GM10248 (cell line): ENCODE data around the gene AMPD2.

Experiments
- CTCF ChIA-PET: fragments of 300-600 bp; sonication (Branson Sonifier 250); formaldehyde crosslinking; extraction: SDS; loops from one replicate; lab custom pipeline; 2021; ENCODE audit warnings: antibody characterized with exemption; lab: Yijun Ruan, JAX
- POLR2A ChIA-PET: fragments of 350-650 bp; sonication (Branson Sonifier 250); formaldehyde crosslinking; extraction: SDS; loops from one replicate; lab custom pipeline; 2020; ENCODE audit warnings: antibody characterized with exemption; lab: Yijun Ruan, JAX
- DNase-seq: peaks from one replicate; pipeline ENCODE4 v3.0.0; 2012; ENCODE audit errors: extremely low spot score
- TF ChIP-seq, protein P1 (sequence below): IDR thresholded peaks from 2 replicates; pipeline ENCODE4 v1.5.1; 2012; ENCODE audit warnings: mild to moderate bottlenecking, low read depth; ENCODE audit errors: extremely low read depth, missing control alignments, control extremely low read depth

Gene AMPD2

DNA sequence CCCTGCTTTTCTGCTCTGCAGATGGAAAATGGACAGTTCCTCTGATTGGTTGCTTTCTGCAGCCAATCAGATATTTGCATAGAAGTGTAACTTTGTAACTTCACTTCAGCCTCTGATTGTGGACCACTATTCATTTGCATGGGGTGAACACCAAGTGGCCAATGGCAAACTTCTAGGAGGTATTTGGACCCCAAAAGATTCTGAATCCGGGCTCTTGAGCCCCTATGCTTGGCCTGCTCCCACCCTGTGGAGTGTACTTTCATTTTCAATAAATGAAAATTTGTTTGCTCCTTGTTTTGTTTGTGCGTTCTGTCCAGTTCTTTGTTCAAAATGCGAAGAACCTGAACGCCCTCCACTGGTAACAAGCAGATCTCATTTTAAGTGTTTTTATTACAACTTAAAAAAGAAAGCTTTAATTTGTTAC lies 29.9 kb downstream of the AMPD2 start:
- POLR2A ChIA-PET, result no interaction called here

DNA sequence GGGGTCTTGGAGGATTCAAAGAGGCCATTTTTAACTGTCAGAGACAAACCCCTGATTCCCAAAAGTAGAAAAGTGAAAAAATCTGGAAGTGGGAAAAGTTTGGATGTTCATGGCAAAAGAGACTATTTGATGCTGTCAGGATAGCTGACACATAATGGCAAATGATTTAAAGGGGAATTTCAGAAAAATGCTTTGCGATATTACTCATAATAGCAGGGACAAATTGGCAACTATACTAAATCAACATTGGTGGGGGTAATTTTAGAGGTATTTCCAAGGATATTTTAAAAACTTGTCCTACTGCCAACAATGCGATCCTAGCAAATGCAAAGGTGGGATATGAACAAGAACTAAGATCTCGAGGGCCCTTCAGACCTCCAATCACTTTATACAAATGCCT lies 31.0 kb downstream of the AMPD2 start:
- DNase-seq, result no peak
- TF ChIP-seq, protein P1, sequence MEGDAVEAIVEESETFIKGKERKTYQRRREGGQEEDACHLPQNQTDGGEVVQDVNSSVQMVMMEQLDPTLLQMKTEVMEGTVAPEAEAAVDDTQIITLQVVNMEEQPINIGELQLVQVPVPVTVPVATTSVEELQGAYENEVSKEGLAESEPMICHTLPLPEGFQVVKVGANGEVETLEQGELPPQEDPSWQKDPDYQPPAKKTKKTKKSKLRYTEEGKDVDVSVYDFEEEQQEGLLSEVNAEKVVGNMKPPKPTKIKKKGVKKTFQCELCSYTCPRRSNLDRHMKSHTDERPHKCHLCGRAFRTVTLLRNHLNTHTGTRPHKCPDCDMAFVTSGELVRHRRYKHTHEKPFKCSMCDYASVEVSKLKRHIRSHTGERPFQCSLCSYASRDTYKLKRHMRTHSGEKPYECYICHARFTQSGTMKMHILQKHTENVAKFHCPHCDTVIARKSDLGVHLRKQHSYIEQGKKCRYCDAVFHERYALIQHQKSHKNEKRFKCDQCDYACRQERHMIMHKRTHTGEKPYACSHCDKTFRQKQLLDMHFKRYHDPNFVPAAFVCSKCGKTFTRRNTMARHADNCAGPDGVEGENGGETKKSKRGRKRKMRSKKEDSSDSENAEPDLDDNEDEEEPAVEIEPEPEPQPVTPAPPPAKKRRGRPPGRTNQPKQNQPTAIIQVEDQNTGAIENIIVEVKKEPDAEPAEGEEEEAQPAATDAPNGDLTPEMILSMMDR, result no peak
- CTCF ChIA-PET, result interaction anchor here (0.8 to 5.9 kb wide), 17 partner anchors 8 to 333 kb away, joined by 3 to 98 read pairs (median 4); partner anchors contain the start of gene AHCYL1
- POLR2A ChIA-PET, result no interaction called here

More for the DNA sequence above, 29.9 kb downstream of the AMPD2 start:
- TF ChIP-seq, protein P1, result peak; percentile 16
- CTCF ChIA-PET, result interaction anchor here (1.0 to 5.9 kb wide), 11 partner anchors 9 to 335 kb away, joined by 3 to 98 read pairs (median 5); partner anchors contain the start of genes AHCYL1 and GSTM2
- DNase-seq, result no peak

DNA sequence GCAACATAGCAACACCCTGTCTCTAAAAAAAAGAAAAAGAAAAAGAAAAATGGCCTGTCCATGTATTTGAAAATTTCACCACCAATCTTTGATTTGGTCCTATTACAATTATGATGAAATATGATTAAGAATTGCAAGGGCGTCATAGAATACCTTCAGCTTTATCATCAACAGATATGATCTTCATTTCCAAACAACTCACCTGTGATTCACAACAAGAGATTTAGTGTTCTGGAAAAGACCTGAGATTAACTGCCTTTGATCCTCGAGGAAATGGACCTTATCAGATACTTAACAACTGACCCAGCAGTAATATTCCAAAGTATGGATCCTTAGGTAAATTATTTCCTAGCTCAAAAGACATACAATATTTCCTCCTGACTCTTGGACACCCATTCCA lies 32.8 kb downstream of the AMPD2 start:
- no peak for DNase-seq
- CTCF ChIA-PET, result interaction anchor here (0.8 to 5.9 kb wide), 9 partner anchors 12 to 332 kb away, joined by 3 to 98 read pairs (median 9); partner anchors contain the start of genes AHCYL1 and CYB561D1
- TF ChIP-seq, protein P1, result no peak
- POLR2A ChIA-PET, result no interaction called here

DNA sequence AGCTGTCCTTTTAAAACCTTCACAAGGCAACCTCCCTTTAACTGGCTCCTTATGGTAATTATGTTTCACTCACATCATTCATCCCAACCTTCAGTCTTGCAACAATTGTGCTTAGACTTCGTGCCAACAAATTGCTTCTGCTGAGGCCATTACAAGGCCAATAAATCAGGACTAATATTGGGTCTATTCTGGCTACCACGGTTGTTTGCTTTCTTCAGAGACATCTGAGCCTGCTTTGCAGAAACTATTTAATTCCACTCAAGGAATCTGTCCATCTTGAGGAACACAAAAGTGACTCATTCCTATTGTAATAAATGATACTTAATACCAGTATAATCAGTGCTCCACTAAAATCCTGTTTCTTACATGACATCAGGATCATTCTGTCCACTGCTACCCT lies 33.7 kb downstream of the AMPD2 start:
- POLR2A ChIA-PET, result no interaction called here
- CTCF ChIA-PET, result interaction anchor here (1.0 to 5.9 kb wide), 5 partner anchors 13 to 331 kb away, joined by 3 to 98 read pairs (median 13); partner anchors contain the start of gene AHCYL1
- no peak for DNase-seq
- TF ChIP-seq, protein P1, result no peak

DNA sequence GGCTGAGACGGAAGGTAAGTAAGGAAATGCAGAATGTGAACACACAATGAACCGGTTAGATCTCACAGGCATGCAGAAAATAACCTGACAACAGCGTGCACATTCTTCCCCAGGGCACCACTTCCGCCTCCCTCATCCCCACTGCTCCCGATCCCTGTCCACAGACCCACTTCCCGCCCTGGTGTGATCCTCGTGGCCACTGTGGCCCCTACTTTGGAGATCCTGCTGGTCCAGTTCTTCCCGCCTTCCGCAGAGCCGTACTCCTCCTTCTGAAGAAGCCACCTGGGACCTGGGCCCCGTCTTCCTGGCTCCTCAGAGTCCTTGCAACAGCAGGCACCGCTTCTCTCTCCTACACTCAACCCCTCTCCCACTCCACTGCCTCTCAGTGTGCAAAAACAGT lies 34.9 kb downstream of the AMPD2 start:
- DNase-seq, result no peak
- TF ChIP-seq, protein P1, result no peak
- CTCF ChIA-PET, result interaction anchor here (1.1 to 9.3 kb wide), 6 partner anchors 9 to 330 kb away, joined by 3 to 108 read pairs (median 6); partner anchors contain the start of gene AHCYL1
- POLR2A ChIA-PET, result no interaction called here

DNA sequence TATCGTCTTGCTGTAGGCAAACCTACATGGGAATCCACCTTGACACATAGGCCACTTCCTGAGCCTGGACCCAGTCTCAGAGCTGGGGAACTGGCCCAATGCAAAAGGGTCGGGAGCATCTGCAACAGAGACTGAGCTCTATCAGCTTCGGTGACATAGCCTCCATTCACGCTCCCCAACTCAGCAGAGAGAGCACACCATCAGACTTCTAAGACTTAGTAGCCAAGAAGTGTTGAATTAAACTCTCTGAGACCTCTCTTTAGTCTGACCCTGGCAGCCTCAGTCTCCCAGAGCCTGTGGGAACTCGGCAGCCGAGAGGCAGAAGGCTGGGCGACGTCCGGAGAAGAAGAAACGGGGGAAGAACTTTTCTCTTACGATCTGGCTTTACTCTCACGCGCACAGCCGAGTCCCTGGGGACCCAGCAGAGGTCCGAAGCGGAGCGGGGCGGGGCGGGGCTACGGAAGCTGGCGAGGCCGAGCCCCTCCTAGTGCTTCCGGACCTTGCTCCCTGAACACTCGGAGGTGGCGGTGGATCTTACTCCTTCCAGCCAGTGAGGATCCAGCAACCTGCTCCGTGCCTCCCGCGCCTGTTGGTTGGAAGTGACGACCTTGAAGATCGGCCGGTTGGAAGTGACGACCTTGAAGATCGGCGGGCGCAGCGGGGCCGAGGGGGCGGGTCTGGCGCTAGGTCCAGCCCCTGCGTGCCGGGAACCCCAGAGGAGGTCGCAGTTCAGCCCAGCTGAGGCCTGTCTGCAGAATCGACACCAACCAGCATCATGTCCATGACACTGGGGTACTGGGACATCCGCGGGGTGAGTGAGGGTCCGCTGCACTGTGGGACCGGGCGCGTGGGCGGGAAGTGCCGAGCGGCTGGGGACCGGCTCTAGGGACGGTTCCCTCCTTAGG lies 36.2 kb downstream of the AMPD2 start, which contains the start of gene GSTM4:
Gene GSTM4 (plus strand): TSS at position 485 of the 905 bp plus-strand sequence. CDS start 291 bp downstream, at position 776.
- DNase-seq, result peak; percentile 91
- ChIA-PET CTCF (interaction anchor here (0.7 to 9.3 kb wide), 13 partner anchors 10 to 373 kb away, joined by 3 to 108 read pairs (median 4); partner anchors contain the start of genes AHCYL1 and CYB561D1), POLR2A (interaction anchor here (0.5 to 1.0 kb wide), 3 partner anchors 84 to 378 kb away, joined by 3 to 4 read pairs (median 3); no protein-coding TSS in a partner anchor)
- TF ChIP-seq, protein P1, result no peak
